GM12878 (cell line): ENCODE results near the gene TNF. TPM values are rescaled to one million over a fixed set of nuclear protein-coding genes. Genes with fewer than 3 reads are reported as not detected.

Experiments used
- ATAC-seq: fragments of 200-7000 bp; cut with Tn5 transposase; 3 replicates; pipeline ENCODE4 v1.9.1; 2020; ENCODE audit warnings: mild to moderate bottlenecking, moderate library complexity
- BruUV-seq: library from RNA; stranded (reverse); fragments of 400-500 nt; replicated peaks from 2 replicates; lab custom pipeline; 2021; lab: Mats Ljungman, UMichigan
- CTCF ChIA-PET: fragments of 300-600 bp; sonication (Branson Sonifier 250); formaldehyde crosslinking; extraction: SDS; loops from one replicate; lab custom pipeline; 2021; ENCODE audit warnings: inconsistent platforms; lab: Yijun Ruan, JAX
- POLR2A ChIA-PET: fragments of 350-600 bp; formaldehyde crosslinking; extraction: SDS; loops from one replicate; lab custom pipeline; 2021; ENCODE audit warnings: inconsistent platforms; lab: Charles Lee
- RAD21 ChIA-PET: fragments of 300-600 bp; sonication (Branson Sonifier 250); formaldehyde crosslinking; loops from one replicate; lab custom pipeline; 2023; ENCODE audit warnings: antibody characterized with exemption; ENCODE audit not compliant: unreplicated experiment; lab: Charles Lee
- SMC1A ChIA-PET: fragments of 300-600 bp; sonication (Branson Sonifier 250); formaldehyde crosslinking; loops from one replicate; lab custom pipeline; 2023; ENCODE audit not compliant: unreplicated experiment, uncharacterized antibody; lab: Charles Lee
- DNase-seq: peaks from one replicate; pipeline ENCODE4 v3.0.0-alpha.2; 2011; ENCODE audit warnings: low read depth, low spot score
- FAIRE-seq: peaks from 3 replicates; lab custom pipeline; 2011; peaks lifted over from hg19 to GRCh38; lab: Jason Lieb, UNC
- H2AFZ ChIP-seq: 2 replicates; pipeline ENCODE4 v1.6.0; 2011; ENCODE audit warnings: low read depth, low read length, control low read depth; ENCODE audit not compliant: control insufficient read depth
- H3K27ac ChIP-seq: 2 replicates; pipeline ENCODE4 v1.5.1; 2011; ENCODE audit warnings: control low read depth; ENCODE audit not compliant: control insufficient read depth, insufficient read depth
- H3K27me3 ChIP-seq, 2 experiments: replicated peaks in 1 of 2; 2 replicates each; pipeline versions ENCODE4 v1.6.0 to v1.6.1; 2011; ENCODE audit warnings: low read length in 1 of 2; ENCODE audit not compliant: control insufficient read depth in 2 of 2, insufficient read depth in 2 of 2
- H3K36me3 ChIP-seq, 2 experiments: 2 replicates each; pipeline ENCODE4 v1.5.1; 2011; ENCODE audit warnings: low read length in 1 of 2; ENCODE audit not compliant: control insufficient read depth in 2 of 2, insufficient read depth in 2 of 2
- H3K4me1 ChIP-seq: 2 replicates; pipeline ENCODE4 v1.6.1; 2011; ENCODE audit warnings: mild to moderate bottlenecking, low read length, moderate library complexity, mixed read lengths; ENCODE audit not compliant: control insufficient read depth, insufficient read depth
- H3K4me2 ChIP-seq: 2 replicates; pipeline ENCODE4 v1.6.0; 2011; ENCODE audit warnings: control low read depth; ENCODE audit not compliant: control insufficient read depth, insufficient read depth
- H3K4me3 ChIP-seq: fragments of 200-600 bp; sonication (generic); 2 replicates; pipeline ENCODE4 v1.5.1; 2016
- H3K79me2 ChIP-seq: 2 replicates; pipeline ENCODE4 v1.6.0; 2011; ENCODE audit warnings: low read length; ENCODE audit not compliant: control insufficient read depth, insufficient read depth
- H3K9ac ChIP-seq: 2 replicates; pipeline ENCODE4 v1.8.0; 2011; ENCODE audit warnings: low read length, control low read depth, mixed read lengths; ENCODE audit not compliant: control insufficient read depth, insufficient read depth
- H3K9me3 ChIP-seq: replicated peaks from 3 replicates; pipeline ENCODE4 v1.5.1; 2011; ENCODE audit warnings: mild to moderate bottlenecking, low read length; ENCODE audit not compliant: control insufficient read depth, insufficient read depth
- H4K20me1 ChIP-seq: 2 replicates; pipeline ENCODE4 v1.6.0; 2011; ENCODE audit not compliant: control insufficient read depth, insufficient read depth
- BACH1 ChIP-seq: fragments of 450-650 bp; IDR thresholded peaks from 2 replicates; pipeline ENCODE4 v1.6.1; 2017; ENCODE audit warnings: mild to moderate bottlenecking, borderline replicate concordance
- CBX5 ChIP-seq: sonication (generic); IDR thresholded peaks from 2 replicates; pipeline ENCODE4 v1.6.1; 2016; ENCODE audit warnings: low read depth, moderate library complexity, mild to moderate bottlenecking, inconsistent platforms
- KAT2A ChIP-seq: conservative IDR thresholded peaks from 2 replicates; pipeline ENCODE4 v1.6.1; 2011; ENCODE audit warnings: low read depth, low read length; ENCODE audit not compliant: control insufficient read depth
- KDM1A ChIP-seq: fragments of 200-600 bp; sonication (generic); IDR thresholded peaks from 2 replicates; pipeline ENCODE4 v1.6.1; 2016; ENCODE audit warnings: borderline replicate concordance
- MYB ChIP-seq: fragments of 150-350 bp; IDR thresholded peaks from 2 replicates; pipeline ENCODE4 v1.6.1; 2014; ENCODE audit warnings: mild to moderate bottlenecking, low read depth, low read length, borderline replicate concordance
- NFYA ChIP-seq: IDR thresholded peaks from 2 replicates; pipeline ENCODE4 v1.6.1; 2011; ENCODE audit warnings: low read depth, mild to moderate bottlenecking, low read length, improper control_type of control experiment, borderline replicate concordance
- TCF7 ChIP-seq: IDR thresholded peaks from 2 replicates; pipeline ENCODE4 v1.6.1; 2014; ENCODE audit warnings: antibody characterized with exemption, borderline replicate concordance
- ZZZ3 ChIP-seq: IDR thresholded peaks from 2 replicates; pipeline ENCODE4 v1.6.1; 2011; ENCODE audit warnings: low read depth; ENCODE audit not compliant: control insufficient read depth, insufficient read length
- in situ Hi-C: fragments of 300-500 bp; cut with MboI; formaldehyde crosslinking; loops from 9 replicates; pipeline ENCODE4 v1.14.3; 2018; ENCODE audit warnings: mixed read lengths
- intact Hi-C: fragments of 100-400 bp; cut with micrococcal nuclease; formaldehyde crosslinking; loops from one replicate; pipeline ENCODE4 v1.14.2; 2022; ENCODE audit not compliant: unreplicated experiment
- polyA plus RNA-seq, 11 experiments: library from polyadenylated mRNA; depleted of rRNA in 4 of 11; unstranded in 6 of 11; stranded (reverse) in 5 of 11; fragments of >200 nt; fragmentation: Nextera tagmentation in 4 of 11; fragmentation: Illumina TruSeq in 1 of 11; extraction: Ambion mirVana in 4 of 11; extraction: Trizol in 1 of 11; gene quantifications; 1 replicate in 1 of 11; 2 replicates in 10 of 11; pipeline versions ENCODE4 v1.2.1 to v1.2.3, GENCODE V29; 2011 to 2016; ENCODE audit warnings: inconsistent platforms in 2 of 11, missing spikeins in 2 of 11, low read depth in 1 of 11
- total RNA-seq, 4 experiments: library from RNA; depleted of rRNA in 3 of 4; stranded (reverse); fragments of >200 nt in 3 of 4; fragmentation: Illumina TruSeq in 1 of 4; extraction: Trizol in 1 of 4; gene quantifications; 2 replicates each; pipeline versions ENCODE4 v1.2.1 to v1.2.3, GENCODE V29; 2013 to 2021

The TNF gene
- total and polyA plus RNA-seq, 10 of the 15 experiments (the other 5 are each of a cell fraction or from before 2014, with no cell fraction given): 18.0 to 94.8 (median 61.9) TPM

DNA sequence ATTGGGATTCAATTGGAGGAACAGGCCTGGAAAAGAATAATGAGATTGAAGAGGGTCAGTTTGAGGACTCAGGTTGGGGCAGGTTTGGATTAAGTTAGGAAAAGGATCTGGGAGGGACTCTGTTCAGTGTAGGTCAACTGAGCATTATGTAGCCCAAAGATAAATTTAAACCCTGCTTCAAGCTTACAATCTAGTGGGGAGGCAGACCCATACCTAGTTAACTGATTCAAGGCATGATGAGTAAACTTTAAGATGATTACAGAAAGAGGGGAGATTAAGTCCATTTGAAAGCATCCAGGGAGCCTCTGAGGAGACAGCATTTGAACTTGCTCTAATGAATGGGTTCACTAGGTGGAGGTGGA, 14.7 kb upstream of the TNF start:
- DNase-seq (no peak), FAIRE-seq (no peak)
- no TSS peak for BruUV-seq
- in situ Hi-C loops: loop anchor here (25.0 kb wide), 2 partner anchors 1052 to 1402 kb away; partner anchors contain the start of genes BRD2 and HLA-DMA
- CTCF ChIA-PET: interaction anchor here (0.9 to 34.8 kb wide), 5 partner anchors 8 to 27 kb away, joined by 4 to 2098 read pairs (median 27); partner anchors contain the start of genes LST1, LTB, NCR3 and TNF
- Histone ChIP-seq H3K9me3 (no peaks in the 10 kb centered on the region), H3K4me2 (peak overlapping the region; percentile 94), H3K4me3 (0 out of 2 replicates have a peak overlapping the region, but pooled peaks have one; percentile 18), H2AFZ (no peak overlapping the region), H4K20me1 (no peaks in the 10 kb centered on the region), H3K27me3 (no peaks in the 10 kb centered on the region), H3K79me2 (peaks cover 16% of the 10 kb centered on the region)
- SMC1A ChIA-PET: interaction anchor here (2.5 to 34.7 kb wide), 2 partner anchors 23 to 65 kb away, joined by 7 to 1989 read pairs; partner anchors contain the start of genes LST1, LTA, LTB and NCR3
- intact Hi-C loops: loop anchor here (1.0 kb wide), 2 partner anchors 8 to 16 kb away; no protein-coding TSS in a partner anchor
- TF ChIP-seq KAT2A (no peak), CBX5 (no peak), KDM1A (no peak), MYB (no peak), BACH1 (no peak), ZZZ3 (no peak), TCF7 (no peak), NFYA (no peak)
- TF ChIP-seq, all 136 proteins: peak for 0
- RAD21 ChIA-PET: interaction anchor here (0.5 to 15.9 kb wide), 5 partner anchors 9 to 264 kb away, joined by 3 to 620 read pairs (median 62); partner anchors contain the start of genes ATP6V1G2, LST1, LTA and LTB
- Histone ChIP-seq H3K9ac (peak overlapping the region; percentile 56), H3K27ac (peak overlapping the region; percentile 99), H3K36me3 (peaks cover 0 to 8% of the 10 kb centered on the region in 2 experiments; a peak in 2 of 4 replicates), H3K4me1 (peaks cover 82% of the 10 kb centered on the region)
- ATAC-seq: no peak
- POLR2A ChIA-PET: interaction anchor here (0.8 to 9.1 kb wide), 5 partner anchors 9 to 56 kb away, joined by 3 to 255 read pairs (median 7); partner anchors contain the start of genes LTB and TNF
